Right lobe of liver (tissue), 6 donors: ENCODE results near the gene MRFAP1L1. TPM values are rescaled to one million over a fixed set of nuclear protein-coding genes. Genes with fewer than 3 reads are reported as not detected.
"Not testable (repeated sequence)": the region's sequence is repeated elsewhere in the genome, so short reads cannot be mapped to it uniquely, and the experiment has no call there.

Experiments
- ATAC-seq, 4 donors: fragments of 200-7000 bp; cut with Tn5 transposase; one replicate each; pipeline ENCODE4 v1.9.1; 2020; ENCODE audit warnings: mild to moderate bottlenecking in 4 of 4, moderate library complexity in 4 of 4
- DNase-seq, 3 donors: peaks; one replicate each; pipeline ENCODE4 v3.0.0-alpha.2; 2020
- H3K27ac ChIP-seq, 3 donors: fragments of 200-600 bp; one replicate each; pipeline ENCODE4 v1.8.0; 2022
- H3K27me3 ChIP-seq, 2 donors: fragments of 200-600 bp; one replicate each; pipeline ENCODE4 v1.8.0; 2022
- H3K36me3 ChIP-seq, 4 donors: fragments of 200-600 bp; sonication (generic) in 1 of 4; one replicate each; pipeline versions ENCODE4 v1.5.1 to v1.8.0; 2017 to 2022; ENCODE audit warnings: control low read depth in 1 of 4
- H3K4me1 ChIP-seq, 4 donors: fragments of 200-600 bp; sonication (generic) in 1 of 4; one replicate each; pipeline versions ENCODE4 v1.5.1 to v1.8.0; 2017 to 2022; ENCODE audit warnings: control low read depth in 1 of 4
- H3K4me3 ChIP-seq, 3 donors: fragments of 200-600 bp; one replicate each; pipeline ENCODE4 v1.8.0; 2022
- H3K9me3 ChIP-seq, 4 donors: fragments of 200-600 bp; sonication (generic) in 1 of 4; one replicate each; pipeline versions ENCODE4 v1.5.1 to v1.8.0; 2017 to 2022; ENCODE audit warnings: control low read depth in 1 of 4
- CTCF ChIP-seq, 4 donors: fragments of 200-600 bp in 3 of 4; fragments of 450-650 bp in 1 of 4; IDR thresholded peaks; one replicate each; pipeline versions ENCODE4 v1.5.1 to v1.8.0; 2016 to 2022; ENCODE audit warnings: antibody characterized with exemption in 4 of 4, mild to moderate bottlenecking in 2 of 4
- POLR2A ChIP-seq: fragments of 450-650 bp; IDR thresholded peaks from one replicate; pipeline ENCODE4 v1.6.1; 2017; ENCODE audit warnings: antibody characterized with exemption, mild to moderate bottlenecking
- WGBS: methylation state at CpG from one replicate; pipeline ENCODE4 v1.1.6; 2018; ENCODE audit warnings: low coverage, low lambda C conversion rate; ENCODE audit not compliant: insufficient coverage; ENCODE audit errors: missing lambda C conversion rate; 5-methylcytosine and 5-hydroxymethylcytosine counted together
- intact Hi-C, 2 donors: fragments of 100-400 bp; cut with DNase I; formaldehyde crosslinking; loops; one replicate each; pipeline versions ENCODE4 v1.11.2 to v1.14.1; 2022
- total RNA-seq, 6 experiments: library from RNA; depleted of rRNA in 2 of 6; stranded (reverse); fragments of >200 nt in 2 of 6; fragmentation: NEBNext Ultra II Directional in 3 of 6; extraction: Animal tissue kit (Norgen Biotek cat#: 25700) in 3 of 6; gene quantifications; one replicate each; pipeline versions ENCODE4 v1.1.0 to v1.2.4, GENCODE V29; 2016 to 2023
- donor health status: DM: no; HTN: yes; CAD: no.
- donor health status: DM: no; HTN: no; CAD: no.
- donor health status: DM: no; HTN: no; CAD: no.
- donor health status: DM: no; HTN: yes; CAD: no.
- donor health status: DM: no; HTN: yes; CAD: no.

MRFAP1L1 gene
- total RNA-seq, 6 experiments from 2014 or later = 18.9 to 30.7 (median 28.4) TPM

- Histone ChIP-seq H3K4me3 (peak overlapping the region in 1 of 3 donors; percentile 16), H3K36me3 (no peaks in the 10 kb centered on the region), H3K4me1 (peaks cover 0 to 42% (median 16%) of the 10 kb centered on the region in 4 donors), H3K27me3 (no peaks in the 10 kb centered on the region), H3K27ac (peak overlapping the region in 1 of 3 donors; percentile 62), H3K9me3 (no peaks in the 10 kb centered on the region)
- WGBS = 66% methylated on average over 11 of the region's 15 CpGs
- TF ChIP-seq POLR2A (no peak), CTCF (IDR thresholded peaks at IDR 0.05) (no peak)
- peak in 2 of 3 donors; percentile 87 to 89 for DNase-seq
- ATAC-seq = peak in 3 of 4 donors; percentile 37 to 58 (median 55)
- intact Hi-C loops = loop anchor here in 1 of 2 donors (10.0 kb wide), 1 partner anchor 346 kb away; no protein-coding TSS in a partner anchor
Measured at GRCh38 chr4:6728320-6729029, 18.8 kb upstream of the MRFAP1L1 start.

- no peak for TF ChIP-seq POLR2A
- TF ChIP-seq CTCF (IDR thresholded peaks at IDR 0.05) = no peak
- WGBS = 88% methylated on average over 3 of the region's 3 CpGs
- intact Hi-C loops = loop anchor here in 1 of 2 donors (10.0 kb wide), 1 partner anchor 347 kb away; no protein-coding TSS in a partner anchor
- H3K27me3 ChIP-seq = no peaks in the 10 kb centered on the region
- peaks cover 0 to 37% (median 13%) of the 10 kb centered on the region in 4 donors for H3K4me1 ChIP-seq
- no peak for ATAC-seq
- H3K4me3 ChIP-seq = peak overlapping the region in 1 of 3 donors; percentile 16
- H3K27ac ChIP-seq = peak overlapping the region in 1 of 3 donors; percentile 62
- no peak for DNase-seq
- no peaks in the 10 kb centered on the region for H3K36me3 ChIP-seq
- H3K9me3 ChIP-seq = no peaks in the 10 kb centered on the region
Measured at GRCh38 chr4:6727943-6728250, 18.2 kb upstream of the MRFAP1L1 start.

DNA sequence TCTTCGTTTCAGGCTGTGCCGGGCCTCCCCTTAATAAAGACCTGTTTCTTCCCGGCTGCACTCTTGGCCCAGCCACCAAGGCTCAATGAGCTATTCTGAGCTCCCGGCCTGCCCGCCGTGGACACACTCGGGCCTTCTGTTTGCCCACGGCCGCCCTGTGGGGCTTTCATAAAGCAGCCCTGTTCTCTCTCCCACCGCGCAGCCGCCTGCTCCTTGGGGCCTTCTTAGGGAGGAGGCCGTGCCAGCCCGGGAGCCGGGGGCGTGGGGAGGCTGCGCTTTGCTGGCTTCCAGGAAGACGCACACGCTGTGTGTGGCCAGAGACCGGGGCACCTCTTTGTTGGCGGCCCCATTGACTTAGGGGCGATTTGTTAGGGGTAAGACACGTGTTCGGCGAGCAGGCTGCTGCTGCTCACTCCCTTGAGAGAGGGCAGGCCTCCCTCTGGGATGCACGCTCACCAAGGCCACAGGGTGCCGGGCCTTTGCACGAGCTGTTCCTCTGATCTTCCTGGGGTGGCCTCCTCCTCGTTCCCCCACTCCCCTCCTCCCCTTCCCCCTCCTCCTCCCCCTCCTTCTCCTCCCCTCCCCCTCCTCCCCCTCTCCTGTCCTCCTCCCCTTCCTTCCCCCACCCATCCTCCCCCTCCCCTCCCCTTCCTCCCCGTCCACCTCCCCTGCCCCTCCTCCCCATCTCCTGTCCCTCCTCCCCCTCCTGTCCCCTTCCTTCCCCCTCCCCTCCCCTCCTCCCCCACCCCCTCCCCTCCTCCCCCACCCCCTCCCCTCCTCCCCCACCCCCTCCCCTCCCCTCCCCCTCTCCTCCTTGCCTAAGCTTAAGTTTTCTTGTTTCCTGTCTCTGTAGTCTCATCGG lies 17.6 kb upstream of the MRFAP1L1 start:
- no peaks in the 10 kb centered on the region for H3K9me3 ChIP-seq

GRCh38 chr4:6725427-6725961 lies 15.8 kb upstream of the MRFAP1L1 start:
- H3K4me1 ChIP-seq = peaks cover 0 to 21% (median 9%) of the 10 kb centered on the region in 4 donors
- H3K9me3 ChIP-seq, H3K27ac ChIP-seq, DNase-seq, ATAC-seq, H3K4me3 ChIP-seq, H3K27me3 ChIP-seq, H3K36me3 ChIP-seq: not testable (repeated sequence)
- 96% methylated on average over 15 of the region's 16 CpGs for WGBS
- intact Hi-C loops = loop anchor here in 1 of 2 donors (10.0 kb wide), 1 partner anchor 349 kb away; no protein-coding TSS in a partner anchor

More for the DNA sequence above, 17.6 kb upstream of the MRFAP1L1 start:
- DNase-seq = peak in 1 of 3 donors; percentile 32
- H3K4me3 ChIP-seq = no peak overlapping the region
- TF ChIP-seq POLR2A (no peak), CTCF (IDR thresholded peaks at IDR 0.05) (no peak)
- H3K36me3 ChIP-seq = no peaks in the 10 kb centered on the region
- 34% methylated on average over 4 of the region's 31 CpGs for WGBS
- H3K27me3 ChIP-seq = no peaks in the 10 kb centered on the region
- H3K4me1 ChIP-seq = peaks cover 0 to 31% (median 10%) of the 10 kb centered on the region in 4 donors
- no peak for ATAC-seq
- intact Hi-C loops = loop anchor here in 1 of 2 donors (10.0 kb wide), 1 partner anchor 347 kb away; no protein-coding TSS in a partner anchor
- no peak overlapping the region for H3K27ac ChIP-seq
